Activated T-cell treated with anti-CD3 and anti-CD28 coated beads for 48 hours (primary cell): Measurements from ENCODE around the gene FKBP2.
A peak's percentile ranks its signal among the peaks of the same experiment; 100 is the strongest.

Experiments
- DNase-seq: peaks from one replicate; pipeline ENCODE4 v3.0.0-alpha.2; 2020; ENCODE audit warnings: low read depth

Gene FKBP2

DNA sequence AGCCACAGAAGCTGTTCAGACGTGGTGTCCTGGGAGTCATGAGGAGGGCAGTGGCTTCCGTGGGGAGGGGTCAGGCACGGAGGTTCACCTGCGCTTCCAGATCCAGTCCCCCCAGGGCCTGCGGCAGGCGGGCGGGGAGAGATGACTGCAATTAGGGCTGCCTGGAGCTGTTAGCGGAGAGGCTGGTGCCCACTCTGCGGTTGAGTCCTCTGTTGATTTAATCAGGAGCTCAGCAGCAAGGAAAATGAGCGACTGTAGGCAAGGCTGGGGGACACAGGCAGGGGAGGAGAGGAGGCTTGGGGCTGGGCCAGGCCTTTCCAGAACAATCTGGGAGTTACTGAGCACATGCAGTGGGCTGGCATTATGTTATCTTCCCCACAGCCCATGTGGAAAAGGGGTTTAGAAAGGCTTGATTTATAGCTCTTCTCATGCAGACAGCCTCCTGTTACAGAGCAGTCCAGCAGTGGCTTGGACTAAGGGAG, 23.5 kb downstream of the FKBP2 start:
- DNase-seq, result no peak

DNA sequence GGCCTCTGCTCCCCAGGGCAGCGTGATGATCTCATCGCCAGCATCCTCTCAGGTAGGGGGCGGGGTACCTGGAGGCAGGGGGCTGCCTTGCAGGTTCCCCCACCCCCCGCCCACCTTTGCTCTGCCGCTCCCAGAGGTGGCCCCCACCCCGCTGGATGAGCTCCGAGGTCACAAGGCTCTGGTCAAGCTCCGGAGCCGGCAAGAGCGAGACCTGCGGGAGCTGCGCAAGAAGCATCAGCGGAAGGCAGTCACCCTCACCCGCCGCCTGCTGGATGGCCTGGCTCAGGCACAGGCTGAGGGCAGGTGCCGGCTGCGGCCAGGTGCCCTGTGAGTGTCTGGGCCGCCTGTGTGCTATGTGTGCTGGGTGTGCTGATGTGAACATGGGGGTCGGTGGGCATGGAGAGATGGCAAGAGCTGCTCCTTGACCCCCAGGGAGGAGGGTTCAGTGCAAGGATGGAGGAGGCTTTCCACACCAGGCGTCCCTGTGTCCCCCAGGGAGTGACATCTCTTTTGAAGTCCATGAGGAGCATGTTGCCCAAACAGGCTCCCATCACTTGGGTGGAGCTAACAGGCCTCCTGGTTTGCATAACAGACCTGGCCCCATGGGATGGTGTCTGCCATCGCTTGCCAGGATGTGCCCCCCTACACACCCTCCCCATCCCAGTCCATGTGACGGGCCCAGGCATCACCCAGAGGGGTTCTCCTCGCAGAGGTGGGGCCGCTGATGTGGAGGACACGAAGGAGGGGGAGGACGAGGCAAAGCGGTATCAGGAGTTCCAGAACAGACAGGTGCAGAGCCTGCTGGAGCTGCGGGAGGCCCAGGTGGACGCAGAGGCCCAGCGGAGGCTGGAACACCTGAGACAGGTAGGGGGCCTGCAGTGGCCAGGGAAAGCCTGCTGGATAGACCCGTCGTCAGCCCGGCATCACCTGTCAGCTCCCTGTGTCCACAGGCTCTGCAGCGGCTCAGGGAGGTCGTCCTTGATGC, 24.6 kb downstream of the FKBP2 start:
- DNase-seq, result no peak

DNA sequence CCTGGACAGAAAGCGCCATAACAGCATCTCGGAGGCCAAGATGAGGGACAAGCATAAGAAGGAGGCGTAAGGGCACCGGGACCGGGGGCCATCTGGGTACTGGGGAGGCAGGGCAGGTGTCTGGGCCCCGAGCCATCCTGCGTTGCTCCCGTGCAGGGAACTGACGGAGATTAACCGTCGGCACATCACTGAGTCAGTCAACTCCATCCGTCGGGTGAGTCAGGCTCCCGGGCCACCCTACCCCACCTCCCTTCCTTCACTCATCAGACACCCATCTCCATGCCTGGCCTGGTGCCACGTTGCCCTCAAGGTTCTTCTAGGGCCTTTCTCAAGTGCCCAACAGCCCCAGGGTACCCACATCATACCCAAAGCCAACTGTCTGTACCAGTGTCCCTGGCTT, 25.4 kb downstream of the FKBP2 start:
- no peak for DNase-seq

DNA sequence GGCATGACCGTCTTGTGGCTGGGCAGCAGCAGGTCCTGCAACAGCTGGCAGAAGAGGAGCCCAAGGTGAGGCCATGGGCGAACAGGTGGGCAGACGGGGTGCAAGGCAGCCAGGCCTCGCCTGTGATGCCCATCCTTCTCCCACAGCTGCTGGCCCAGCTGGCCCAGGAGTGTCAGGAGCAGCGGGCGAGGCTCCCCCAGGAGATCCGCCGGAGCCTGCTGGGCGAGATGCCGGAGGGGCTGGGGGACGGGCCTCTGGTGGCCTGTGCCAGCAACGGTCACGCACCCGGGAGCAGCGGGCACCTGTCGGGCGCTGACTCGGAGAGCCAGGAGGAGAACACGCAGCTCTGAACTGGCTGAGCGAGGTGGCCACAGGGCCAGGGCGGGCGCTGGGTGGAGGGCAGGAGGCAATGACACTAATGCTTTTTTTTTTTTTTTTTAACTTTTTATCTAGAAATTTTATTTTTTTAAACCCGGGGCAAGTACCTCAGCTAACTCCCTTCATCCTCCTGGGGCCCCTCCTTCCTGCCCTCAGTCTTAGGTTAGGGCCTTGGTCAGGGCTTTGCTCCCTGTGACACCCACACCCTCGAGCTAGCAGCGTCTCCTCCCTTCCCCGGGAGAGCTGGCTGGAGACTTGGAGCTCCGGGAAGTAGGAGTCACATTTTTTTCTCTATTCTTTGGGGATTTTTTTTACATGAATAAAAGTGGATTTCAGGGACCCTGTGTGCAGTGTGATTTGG, 26.5 kb downstream of the FKBP2 start:
- no peak for DNase-seq

DNA sequence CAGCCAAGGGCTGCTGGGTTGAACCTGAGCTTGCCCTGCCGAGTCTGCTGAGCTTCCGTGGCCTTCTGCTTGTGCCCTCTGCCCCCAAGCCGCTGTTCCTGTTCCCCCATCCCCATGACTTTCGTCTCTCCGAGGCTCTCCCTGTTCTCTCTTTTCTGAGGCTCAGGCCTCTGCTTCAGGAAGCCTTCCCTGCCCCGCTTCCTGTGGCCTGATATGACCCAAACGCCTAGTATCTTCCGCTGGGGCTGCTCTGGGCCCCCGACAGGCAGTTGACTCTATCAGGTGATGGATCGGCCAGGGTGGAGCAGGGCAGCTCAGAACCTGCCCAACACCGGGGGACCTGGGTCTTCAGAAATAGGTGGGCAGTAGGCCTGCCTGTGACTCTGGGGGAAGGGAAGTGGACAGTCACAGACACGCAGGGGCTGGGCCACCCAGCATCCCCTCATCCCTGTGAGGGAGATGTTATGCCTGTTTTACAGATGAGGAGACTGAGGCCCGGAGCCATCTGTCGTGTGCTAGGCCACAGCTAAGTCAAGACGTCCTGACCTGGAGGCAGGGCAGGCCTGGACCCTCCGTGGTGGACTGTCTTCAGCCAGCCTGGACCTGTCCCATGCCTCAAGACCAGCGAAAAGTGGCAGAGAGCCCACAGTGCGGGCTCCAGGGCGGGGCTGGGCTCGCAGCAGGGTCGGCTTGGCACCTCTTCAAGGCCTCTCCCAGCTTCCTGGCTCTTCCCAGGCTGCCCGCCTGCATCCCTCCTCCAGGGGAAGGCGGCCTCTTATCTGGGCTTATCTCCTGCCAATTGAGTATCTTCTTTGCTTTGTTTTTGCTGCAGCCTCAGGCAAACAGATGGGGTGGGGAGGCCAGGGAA, 27.4 kb downstream of the FKBP2 start:
- DNase-seq, result no peak

DNA sequence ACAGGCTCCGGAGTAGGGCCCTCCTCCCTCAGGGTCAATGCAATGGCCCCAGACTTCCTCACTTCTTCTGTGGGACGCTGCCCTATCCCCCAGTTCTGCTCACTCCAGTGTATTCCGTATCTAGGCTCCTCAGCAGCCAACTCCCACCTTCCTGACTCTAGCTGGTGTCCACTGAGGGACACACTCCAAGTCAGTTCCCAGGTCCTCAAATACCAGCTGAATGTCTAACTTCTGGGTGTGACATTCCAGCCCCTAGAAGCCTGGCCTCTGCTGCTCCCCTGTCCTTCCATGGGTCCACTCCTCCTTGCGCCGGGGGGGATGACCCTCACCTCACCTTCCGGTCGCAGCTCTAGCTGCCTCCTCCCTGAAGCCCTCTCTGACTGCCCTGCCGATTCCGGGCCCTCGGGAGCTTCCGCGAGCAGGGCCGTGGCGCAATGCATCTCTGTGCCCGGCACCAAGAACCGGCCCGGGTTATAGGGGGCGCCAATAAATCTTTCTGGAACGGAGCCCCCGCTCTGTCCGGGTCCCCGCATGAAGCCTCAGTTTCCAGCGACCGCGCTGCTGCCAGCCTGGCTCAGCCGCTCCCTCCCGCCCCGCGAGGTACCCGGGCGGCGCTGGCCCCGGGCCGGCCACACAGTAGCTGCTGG, 28.1 kb downstream of the FKBP2 start:
- peak; percentile 53 for DNase-seq

DNA sequence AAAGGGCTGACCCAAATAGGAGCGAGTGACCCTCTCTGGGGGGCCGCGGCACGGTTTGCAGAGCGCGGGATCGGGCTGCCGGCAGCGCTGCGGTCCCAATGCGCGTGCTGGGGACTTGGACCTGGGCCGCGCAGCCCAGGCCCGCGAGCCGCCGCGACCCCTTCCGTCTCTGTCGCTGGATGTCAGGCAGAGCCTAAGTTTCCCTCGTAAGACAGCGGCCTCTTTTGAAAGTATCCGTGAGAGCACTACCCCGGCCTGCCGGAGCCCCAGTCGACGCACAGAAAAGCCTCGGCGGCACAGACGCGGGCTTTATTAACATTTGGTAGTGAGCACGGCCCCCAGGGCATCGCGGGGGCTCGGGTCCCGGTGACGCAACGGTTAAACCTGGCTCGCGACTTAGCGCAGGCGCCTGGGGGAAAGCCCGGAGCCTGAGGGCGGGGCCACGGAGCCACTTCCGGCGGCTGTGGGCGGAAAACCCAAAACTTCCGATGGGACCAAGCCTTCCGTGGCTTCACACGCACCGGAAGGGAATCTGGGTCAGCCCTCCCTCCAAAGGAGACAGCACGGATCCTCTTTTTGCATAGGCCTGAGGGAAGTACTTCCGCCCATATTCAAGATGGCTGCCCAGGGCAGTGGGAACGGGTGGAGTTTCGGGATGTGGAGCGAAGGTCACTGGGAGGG, 28.8 kb downstream of the FKBP2 start:
- DNase-seq, result peak; percentile 98

GRCh38 chr11:64275031-64275800, 34.3 kb downstream of the FKBP2 start:
- no peak for DNase-seq

- no peak for DNase-seq
Observed at GRCh38 chr11:64275841-64276240, 34.9 kb downstream of the FKBP2 start.

- DNase-seq, result no peak
Observed at GRCh38 chr11:64276653-64277431, 35.9 kb downstream of the FKBP2 start.

DNA sequence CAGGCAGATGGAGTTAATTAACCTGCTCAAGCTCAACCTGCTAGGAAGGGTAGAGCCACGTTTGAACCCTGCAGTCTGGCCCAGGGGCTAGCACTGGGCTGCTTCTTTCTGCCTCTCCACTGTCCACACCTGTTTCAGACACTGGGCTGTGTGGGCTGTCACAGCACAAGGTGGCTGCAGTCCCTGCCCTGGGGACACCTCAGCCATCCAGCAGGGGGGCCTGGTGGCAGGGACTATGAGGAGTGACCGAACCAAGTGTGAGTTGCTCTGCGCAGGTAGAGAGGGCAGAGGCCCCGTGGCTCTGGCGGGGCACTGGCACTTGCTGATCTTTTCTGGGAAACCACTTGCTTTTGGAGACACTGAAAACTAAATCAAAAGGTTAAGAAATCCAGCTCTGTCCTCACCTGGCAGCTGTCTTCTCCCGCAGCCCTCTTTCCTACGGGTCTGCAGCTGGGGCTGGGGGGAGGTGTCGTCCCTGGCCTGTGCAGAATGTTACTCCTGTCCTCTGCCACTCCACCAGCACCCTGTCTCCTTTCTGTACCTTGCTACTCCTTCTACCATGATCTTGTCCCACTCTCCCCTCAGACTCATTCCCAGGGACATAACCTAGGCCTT, 37.8 kb downstream of the FKBP2 start:
- DNase-seq, result no peak

- no peak for DNase-seq
Observed at GRCh38 chr11:64281957-64282770, 41.3 kb downstream of the FKBP2 start.

GRCh38 chr11:64283092-64283491, 42.2 kb downstream of the FKBP2 start:
- DNase-seq, result no peak

DNA sequence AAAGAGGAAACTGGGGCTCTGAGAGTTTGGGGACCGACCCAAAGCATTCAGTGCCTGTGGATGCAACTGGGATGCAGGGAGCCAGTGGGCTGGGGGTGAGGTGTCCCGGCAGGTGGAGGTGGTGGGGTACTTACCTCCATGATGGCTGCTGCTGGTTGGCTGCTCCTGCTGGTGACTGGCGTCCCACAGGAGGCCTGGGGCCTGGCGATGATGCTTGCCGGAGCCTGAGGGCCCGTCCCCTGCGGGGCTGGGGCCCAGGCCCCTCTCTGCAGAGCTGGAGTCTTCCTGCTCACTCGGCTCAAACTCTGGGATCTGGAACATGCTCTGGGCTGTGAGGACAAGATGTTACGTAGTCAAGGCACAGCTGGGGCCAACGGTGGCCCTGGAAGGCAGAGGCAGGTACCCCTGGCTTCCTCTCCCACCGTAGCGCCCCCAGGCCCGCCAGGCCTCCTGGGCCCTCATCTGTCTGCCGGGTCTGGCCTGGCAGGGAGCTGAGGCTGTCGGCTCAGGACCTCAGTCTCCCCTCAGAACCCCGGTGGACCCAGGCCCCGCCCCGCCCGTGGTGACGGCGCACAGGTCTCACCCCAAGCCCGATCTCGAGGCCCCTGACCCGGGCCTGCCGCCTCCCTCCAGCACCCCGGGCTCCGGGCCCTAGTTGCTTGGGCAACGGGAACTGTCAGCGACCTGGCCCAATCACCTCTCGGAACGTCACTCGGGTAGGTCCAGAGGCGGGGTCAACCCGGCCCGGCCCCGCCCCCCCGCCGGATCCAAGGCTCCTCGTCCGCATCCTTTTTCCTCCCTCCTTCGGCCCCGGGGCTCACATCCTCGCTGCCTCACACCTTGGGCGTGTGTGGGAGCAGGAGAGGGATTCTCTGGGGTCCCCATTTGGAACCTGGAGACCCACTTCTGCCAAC, 43.4 kb downstream of the FKBP2 start, which contains the start of gene BAD:
TSS of gene BAD (minus strand) at position 618 of the 914 bp plus-strand sequence. CDS start at position 321, 297 bp downstream.
- DNase-seq, result peak; percentile 91

DNA sequence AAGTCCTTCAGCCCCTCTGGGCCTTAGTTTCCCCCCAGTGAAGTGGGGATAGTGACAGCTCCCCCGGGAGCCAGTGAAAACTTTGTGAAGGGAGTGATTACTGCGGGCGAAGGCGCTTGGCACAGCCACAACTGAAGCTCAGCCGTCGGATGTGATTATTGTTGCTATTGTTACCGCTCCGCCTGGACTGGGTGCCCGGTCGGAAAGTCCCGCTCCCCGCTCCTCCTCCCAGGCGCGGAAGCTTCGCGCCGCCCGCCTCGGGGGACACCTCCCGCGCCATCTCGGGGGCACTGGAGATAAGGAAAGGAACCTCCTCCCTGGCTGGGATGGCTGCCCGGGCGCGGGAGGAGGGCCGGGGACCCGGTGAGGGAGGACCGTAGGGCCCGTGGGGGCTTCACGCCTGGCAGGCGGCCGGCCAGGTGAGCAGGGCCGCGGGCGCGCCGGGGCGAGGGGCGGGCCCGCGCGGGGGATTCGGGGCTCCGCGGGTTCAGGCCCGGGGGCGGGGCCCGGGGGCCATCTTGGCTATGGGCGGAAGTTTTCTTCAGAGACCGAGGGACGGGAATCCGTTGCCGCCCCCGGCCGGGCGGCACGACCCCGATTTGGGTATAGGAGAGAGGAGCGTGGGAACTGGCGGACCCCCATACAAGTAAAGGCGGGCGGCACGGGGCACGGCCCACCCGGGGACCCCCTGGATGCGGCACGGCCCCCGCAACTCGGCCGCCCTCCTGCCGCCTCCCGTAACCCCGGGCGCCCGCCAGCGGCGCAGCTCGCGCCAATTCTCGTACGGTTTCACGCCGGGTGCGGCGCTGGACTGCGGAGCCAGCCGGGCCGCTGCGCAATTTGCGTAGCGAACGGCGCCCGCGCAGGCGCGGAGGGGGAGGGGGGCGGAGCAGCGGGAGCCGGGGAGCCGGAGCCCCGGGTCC, 44.3 kb downstream of the FKBP2 start, which contains the start of gene GPR137:
TSS of gene GPR137 (plus strand) at position 887 of the 923 bp plus-strand sequence. CDS start 677 bp downstream, outside the sequence.
- DNase-seq, result peak; percentile 92
